A673 (cell line): ENCODE measurements around the gene CLASP2.

ENCODE experiments used
- EZH2 ChIP-seq: fragments of 200-600 bp; sonication (generic); IDR thresholded peaks from 2 replicates; pipeline ENCODE4 v1.6.1; 2017; ENCODE audit warnings: borderline replicate concordance, low read depth, mild to moderate bottlenecking, mixed read lengths, antibody characterized with exemption, low read length; ENCODE audit not compliant: poor library complexity, severe bottlenecking
- TF ChIP-seq, protein P1 (sequence below): fragments of 300-800, 200-600 bp; sonication (generic); conservative IDR thresholded peaks from 2 replicates; pipeline ENCODE4 v1.5.1; 2017; ENCODE audit warnings: low read depth, mild to moderate bottlenecking, antibody characterized with exemption, low read length, moderate library complexity, mixed read lengths

DNA sequence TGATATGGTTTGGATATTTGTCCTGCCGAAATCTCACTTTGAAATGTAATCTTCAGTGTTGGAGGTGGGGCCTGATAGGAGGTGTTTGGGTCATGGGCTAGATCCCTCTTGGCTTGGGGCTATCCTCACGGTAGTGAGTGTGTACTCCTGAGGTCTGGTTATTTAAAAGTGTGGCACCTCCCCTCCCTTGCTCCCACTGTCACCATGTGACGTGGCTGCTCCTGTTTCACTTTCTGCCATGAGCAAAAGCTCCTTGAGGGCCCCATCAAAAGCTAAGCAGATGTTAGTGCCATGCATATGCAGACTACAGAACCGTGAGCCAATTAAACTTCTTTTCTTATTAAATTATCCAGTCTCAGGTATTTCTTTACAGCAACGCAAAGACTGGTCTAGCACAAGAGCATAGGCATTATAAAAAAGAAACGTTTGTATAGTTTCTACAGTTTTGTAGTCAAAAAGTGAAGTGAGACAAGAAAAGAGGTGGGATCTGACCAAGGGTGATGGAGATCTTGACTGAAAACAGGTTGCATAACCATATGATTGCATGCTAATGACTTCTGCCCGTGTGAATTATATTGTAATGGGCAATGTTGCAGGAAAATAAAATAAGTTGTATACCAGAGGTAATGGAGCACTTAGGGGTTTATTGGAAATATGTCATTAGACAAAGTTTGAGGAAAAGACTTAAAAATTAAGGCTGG, 28.5 kb upstream of the CLASP2 start:
- TF ChIP-seq, protein P1, sequence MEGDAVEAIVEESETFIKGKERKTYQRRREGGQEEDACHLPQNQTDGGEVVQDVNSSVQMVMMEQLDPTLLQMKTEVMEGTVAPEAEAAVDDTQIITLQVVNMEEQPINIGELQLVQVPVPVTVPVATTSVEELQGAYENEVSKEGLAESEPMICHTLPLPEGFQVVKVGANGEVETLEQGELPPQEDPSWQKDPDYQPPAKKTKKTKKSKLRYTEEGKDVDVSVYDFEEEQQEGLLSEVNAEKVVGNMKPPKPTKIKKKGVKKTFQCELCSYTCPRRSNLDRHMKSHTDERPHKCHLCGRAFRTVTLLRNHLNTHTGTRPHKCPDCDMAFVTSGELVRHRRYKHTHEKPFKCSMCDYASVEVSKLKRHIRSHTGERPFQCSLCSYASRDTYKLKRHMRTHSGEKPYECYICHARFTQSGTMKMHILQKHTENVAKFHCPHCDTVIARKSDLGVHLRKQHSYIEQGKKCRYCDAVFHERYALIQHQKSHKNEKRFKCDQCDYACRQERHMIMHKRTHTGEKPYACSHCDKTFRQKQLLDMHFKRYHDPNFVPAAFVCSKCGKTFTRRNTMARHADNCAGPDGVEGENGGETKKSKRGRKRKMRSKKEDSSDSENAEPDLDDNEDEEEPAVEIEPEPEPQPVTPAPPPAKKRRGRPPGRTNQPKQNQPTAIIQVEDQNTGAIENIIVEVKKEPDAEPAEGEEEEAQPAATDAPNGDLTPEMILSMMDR, result no peak
- no peak for TF ChIP-seq EZH2
